ENCODE results near the gene OR51S1.
"Not testable (repeated sequence)": the region's sequence is repeated elsewhere in the genome, so short reads cannot be mapped to it uniquely, and the experiment has no call there.

The OR51S1 gene, protein sequence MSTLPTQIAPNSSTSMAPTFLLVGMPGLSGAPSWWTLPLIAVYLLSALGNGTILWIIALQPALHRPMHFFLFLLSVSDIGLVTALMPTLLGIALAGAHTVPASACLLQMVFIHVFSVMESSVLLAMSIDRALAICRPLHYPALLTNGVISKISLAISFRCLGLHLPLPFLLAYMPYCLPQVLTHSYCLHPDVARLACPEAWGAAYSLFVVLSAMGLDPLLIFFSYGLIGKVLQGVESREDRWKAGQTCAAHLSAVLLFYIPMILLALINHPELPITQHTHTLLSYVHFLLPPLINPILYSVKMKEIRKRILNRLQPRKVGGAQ

GRCh38 chr11:4848908-4849532, at the start of gene OR51S1:
Gene OR51S1 (minus strand): TSS chr11:4849208. CDS start chr11:4849208, 0 bp downstream.
- DNase-seq (ENCODE audit: low read depth), result no peak

- DNase-seq (ENCODE audit: low read depth), result peak; percentile 89
These were observed 43.1 kb upstream of the OR51S1 start for GRCh38 chr11:4891996-4892640.

GRCh38 chr11:4890279-4890678, 41.3 kb upstream of the OR51S1 start:
- DNase-seq (ENCODE audit: low read depth), result no peak

DNA sequence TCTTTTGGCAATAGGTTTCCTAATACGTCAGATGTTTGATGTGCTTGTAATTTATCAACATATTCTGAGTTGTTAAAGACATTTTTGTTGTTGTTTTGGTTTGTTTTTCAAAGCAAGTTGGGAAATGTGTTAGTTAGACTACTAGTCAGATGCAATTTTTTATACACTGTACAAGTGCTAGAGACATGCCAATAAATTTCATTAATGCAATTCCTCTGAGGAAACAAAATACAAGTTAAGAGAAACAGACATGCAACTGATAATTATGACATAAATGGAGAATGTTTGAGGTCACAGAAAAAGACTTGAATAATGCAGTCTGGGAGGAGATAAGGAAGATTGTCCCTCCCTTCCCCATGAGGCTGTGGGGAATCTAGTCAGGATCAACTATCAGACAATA, 38.6 kb upstream of the OR51S1 start:
- no peak for DNase-seq (ENCODE audit: low read depth)

DNA sequence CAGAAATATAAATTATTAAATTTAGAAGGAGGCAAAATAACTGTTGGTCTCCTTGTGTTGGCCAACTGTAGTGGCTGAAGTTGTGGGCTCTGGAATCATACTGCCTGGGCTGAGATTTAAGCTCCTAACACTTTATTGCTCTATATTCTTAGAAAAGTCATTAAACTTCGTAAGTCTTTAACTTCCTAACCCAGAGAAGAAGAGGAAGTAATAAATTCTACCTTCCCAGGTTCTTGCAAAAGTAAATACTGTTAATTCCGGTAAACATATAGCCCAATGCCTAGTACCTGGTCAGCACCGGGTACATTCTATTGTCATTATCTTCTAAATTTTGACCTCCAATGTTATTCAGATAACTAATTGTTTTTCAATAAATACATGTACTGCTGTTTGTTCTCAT, 37.2 kb upstream of the OR51S1 start:
- DNase-seq (ENCODE audit: low read depth), result no peak

- DNase-seq (ENCODE audit: low read depth), result no peak
These were observed 35.4 kb upstream of the OR51S1 start for GRCh38 chr11:4884361-4884760.

DNA sequence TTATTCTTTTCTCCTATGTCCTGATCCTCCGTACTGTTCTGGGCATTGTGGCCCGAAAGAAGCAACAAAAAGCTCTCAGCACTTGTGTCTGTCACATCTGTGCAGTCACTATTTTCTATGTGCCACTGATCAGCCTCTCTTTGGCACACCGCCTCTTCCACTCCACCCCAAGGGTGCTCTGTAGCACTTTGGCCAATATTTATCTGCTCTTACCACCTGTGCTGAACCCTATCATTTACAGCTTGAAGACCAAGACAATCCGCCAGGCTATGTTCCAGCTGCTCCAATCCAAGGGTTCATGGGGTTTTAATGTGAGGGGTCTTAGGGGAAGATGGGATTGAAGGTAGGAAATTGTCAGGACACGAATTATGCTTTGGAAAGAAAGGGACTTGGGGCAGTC, 33.5 kb upstream of the OR51S1 start:
- DNase-seq (ENCODE audit: low read depth), result no peak

DNA sequence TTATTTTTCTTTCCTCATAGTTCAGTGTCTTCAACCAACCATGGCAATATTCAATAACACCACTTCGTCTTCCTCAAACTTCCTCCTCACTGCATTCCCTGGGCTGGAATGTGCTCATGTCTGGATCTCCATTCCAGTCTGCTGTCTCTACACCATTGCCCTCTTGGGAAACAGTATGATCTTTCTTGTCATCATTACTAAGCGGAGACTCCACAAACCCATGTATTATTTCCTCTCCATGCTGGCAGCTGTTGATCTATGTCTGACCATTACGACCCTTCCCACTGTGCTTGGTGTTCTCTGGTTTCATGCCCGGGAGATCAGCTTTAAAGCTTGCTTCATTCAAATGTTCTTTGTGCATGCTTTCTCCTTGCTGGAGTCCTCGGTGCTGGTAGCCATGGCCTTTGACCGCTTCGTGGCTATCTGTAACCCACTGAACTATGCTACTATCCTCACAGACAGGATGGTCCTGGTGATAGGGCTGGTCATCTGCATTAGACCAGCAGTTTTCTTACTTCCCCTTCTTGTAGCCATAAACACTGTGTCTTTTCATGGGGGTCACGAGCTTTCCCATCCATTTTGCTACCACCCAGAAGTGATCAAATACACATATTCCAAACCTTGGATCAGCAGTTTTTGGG, 33.0 kb upstream of the OR51S1 start, which contains the start of gene OR51T1:
TSS of gene OR51T1 (plus strand) at position 41 of the 641 bp plus-strand sequence. CDS start at position 41, 0 bp downstream.
- DNase-seq (ENCODE audit: low read depth), result peak; percentile 23

GRCh38 chr11:4881188-4881587, 32.2 kb upstream of the OR51S1 start:
- DNase-seq (ENCODE audit: low read depth), result no peak

GRCh38 chr11:4865855-4866254, 16.8 kb upstream of the OR51S1 start:
- no peak for DNase-seq (ENCODE audit: low read depth)

- DNase-seq (ENCODE audit: low read depth), result no peak
These were observed 14.9 kb upstream of the OR51S1 start for GRCh38 chr11:4863876-4864275.

GRCh38 chr11:4862447-4863236, 13.6 kb upstream of the OR51S1 start:
- DNase-seq (ENCODE audit: low read depth), result no peak

DNA sequence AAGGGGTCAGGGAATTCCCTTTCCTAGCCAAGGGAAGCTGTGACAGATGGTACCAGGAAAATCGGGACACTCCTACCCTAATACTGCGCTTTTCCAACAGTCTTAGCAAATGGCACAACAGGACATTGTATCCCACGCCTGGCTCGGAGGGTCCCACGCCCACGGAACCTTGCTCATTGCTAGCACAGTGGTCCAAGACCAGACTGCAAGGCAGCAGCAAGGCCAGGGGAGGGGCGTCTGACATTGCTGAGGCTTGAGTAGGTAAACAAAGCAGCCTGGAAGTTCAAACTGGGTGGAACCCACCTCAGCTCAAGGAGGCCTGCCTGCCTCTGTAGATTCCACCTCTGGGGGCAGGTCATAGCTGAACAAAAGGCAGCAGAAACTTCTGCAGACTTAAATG, 5.3 kb upstream of the OR51S1 start:
- DNase-seq (ENCODE audit: low read depth), result not testable (repeated sequence)

GRCh38 chr11:4851033-4851432, 2.0 kb upstream of the OR51S1 start:
- no peak for DNase-seq (ENCODE audit: low read depth)

- no peak for DNase-seq (ENCODE audit: low read depth)
These were observed 9.0 kb downstream of the OR51S1 start for GRCh38 chr11:4839851-4840549.

DNA sequence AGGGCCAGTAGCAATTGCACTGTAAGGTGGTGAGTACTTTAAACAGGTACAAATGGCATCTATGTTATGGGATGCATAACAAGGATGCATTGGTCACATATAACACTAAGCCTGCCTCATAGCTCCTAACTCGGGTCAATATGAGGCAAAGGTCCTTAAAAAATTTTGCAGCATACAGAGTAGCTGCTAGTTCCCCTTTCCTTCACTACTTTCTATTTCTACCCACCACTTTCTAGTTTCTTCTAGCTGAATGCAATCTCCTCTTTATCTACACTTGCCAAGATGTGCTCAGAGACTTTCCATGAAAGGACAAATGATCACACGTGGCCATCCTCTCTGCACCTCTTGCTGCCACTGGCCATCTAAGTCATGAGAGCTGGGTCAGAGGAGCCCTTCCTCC, 18.1 kb downstream of the OR51S1 start:
- no peak for DNase-seq (ENCODE audit: low read depth)

DNA sequence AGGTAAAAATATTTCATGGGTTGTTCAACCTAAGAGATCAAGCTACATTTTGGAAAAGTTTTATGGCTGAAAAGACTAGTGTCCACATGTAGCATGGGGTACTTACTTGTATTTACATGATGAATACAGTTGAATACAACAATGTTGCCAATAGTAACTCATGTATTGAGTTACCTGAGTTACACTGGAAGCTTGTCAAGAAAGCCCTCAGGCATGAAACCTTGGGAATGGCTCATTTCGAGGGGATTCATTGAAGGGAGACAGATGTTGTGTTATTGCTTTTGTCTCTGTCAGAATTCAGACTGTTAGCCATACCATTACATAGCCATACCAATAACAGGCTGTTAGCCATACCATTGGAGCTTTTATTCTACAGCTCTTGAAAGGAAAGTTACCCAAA, 18.7 kb downstream of the OR51S1 start:
- DNase-seq (ENCODE audit: low read depth), result no peak

DNA sequence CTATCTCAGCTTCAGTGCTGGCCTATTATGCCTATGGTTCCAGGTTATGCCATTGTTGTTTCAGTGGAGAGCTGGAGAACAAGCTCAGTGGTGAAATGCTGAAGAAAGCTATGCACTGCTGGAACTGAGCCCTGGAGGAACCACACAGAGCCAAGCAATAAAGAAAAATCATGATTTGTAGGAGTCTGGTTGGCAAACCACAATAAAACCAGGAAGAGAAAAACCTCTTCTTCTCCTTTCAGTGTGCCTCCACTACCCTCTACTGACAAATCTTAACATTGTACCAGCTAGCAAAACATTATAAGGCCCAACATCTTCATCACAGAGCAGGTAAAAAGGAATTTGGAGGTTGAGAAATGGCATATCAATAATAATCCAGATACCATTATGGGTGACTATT, 22.6 kb downstream of the OR51S1 start:
- DNase-seq (ENCODE audit: low read depth), result peak; percentile 67

GRCh38 chr11:4825132-4825531, 23.9 kb downstream of the OR51S1 start:
- no peak for DNase-seq (ENCODE audit: low read depth)

GRCh38 chr11:4821021-4821420, 28.0 kb downstream of the OR51S1 start, which contains the start of gene OR51F2:
Gene OR51F2 (plus strand): TSS chr11:4821321. CDS start chr11:4821422, 101 bp downstream.
- no peak for DNase-seq (ENCODE audit: low read depth)

DNA sequence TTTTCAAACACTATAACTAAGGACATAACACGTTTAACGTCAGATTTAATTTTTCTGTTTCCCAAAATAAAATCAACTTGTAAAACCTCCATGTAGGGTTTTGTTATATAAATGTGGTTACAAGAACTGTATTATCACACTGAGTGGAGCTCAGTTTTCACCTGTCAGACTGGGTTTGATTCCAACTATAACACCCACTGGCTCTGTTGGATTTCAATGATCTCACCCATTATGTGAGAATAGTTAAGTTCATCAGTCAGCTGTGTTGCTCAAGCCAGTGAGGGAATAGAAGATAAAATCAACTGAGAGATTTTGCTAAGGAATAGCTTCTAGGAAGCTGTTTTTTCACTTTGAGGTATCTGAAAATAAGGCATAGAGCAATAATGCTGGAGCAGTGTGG, 39.8 kb downstream of the OR51S1 start:
- DNase-seq (ENCODE audit: low read depth), result no peak
